DMS53 (cell line): ENCODE measurements around the gene LPAR2.
A peak's percentile ranks its signal among the peaks of the same experiment; 100 is the strongest.

Experiments
- DNase-seq: peaks from one replicate; lab custom pipeline; 2025; lab: John Stamatoyannopoulos, UW

LPAR2 gene

GRCh38 chr19:19653597-19654147, 25.7 kb upstream of the LPAR2 start:
- DNase-seq = no peak

DNA sequence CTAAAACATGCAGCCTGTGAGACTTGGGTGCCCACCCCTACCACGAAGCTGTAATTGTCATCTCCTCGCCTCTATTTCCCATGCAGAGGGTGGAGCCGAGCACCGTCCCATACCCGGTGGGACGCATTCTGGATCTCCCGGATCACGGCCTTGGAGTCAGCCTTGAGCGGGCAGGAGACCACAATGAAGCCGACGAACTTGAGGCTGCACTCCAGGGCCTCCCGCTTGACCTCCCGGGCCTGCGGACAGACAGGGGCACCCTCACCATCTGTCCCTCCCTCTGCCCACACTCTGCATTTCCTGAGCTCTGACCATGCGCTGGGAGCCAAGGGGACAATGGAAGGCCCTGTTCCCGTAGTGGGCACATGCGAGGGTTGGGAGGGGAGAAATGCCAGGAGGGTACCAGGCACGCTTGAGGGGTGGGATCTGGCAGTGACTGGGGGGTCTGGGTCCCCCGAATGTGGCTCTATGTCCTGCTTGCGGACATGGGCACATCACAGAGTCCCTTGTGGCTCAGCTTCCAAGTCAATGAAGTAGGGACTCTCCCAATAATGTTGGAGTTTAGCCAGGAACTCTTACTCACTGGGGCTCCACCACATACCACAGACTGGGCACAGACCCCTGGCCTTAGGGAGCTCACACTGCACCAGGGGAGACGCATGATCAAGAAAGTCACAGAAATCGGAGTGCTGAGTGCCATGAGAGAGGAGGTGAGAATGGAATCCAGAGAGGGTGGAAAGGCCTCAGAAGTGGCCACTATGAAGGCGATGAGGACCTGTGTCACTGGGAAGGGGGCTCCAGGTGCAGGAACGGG, 24.7 kb upstream of the LPAR2 start:
- DNase-seq = no peak

- DNase-seq = no peak
Observed at GRCh38 chr19:19651076-19651475, 23.1 kb upstream of the LPAR2 start.

- DNase-seq = no peak
Observed at GRCh38 chr19:19650331-19650730, 22.3 kb upstream of the LPAR2 start.

GRCh38 chr19:19649580-19649995, 21.6 kb upstream of the LPAR2 start:
- DNase-seq = no peak

DNA sequence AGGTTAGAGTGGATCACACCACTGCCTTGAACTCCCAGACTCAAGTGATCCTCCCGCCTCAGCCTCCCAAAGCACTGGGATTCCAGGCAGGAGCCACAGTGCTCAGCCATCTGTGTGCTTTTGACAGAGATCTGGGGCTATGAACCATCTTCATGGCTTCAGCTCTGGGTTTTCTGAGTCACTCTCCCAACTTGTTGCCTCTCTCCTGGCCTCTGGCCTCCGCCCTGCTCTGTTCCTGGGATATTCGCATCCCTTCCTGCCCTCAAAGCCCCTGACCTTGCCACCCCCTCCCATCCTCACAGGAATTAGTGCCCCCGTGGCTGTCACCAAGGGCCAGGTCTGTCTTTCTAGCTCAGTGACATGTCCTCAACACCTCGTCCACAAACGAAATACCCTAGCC, 21.1 kb upstream of the LPAR2 start:
- no peak for DNase-seq

- DNase-seq = no peak
Observed at GRCh38 chr19:19647037-19647835, 19.2 kb upstream of the LPAR2 start.

DNA sequence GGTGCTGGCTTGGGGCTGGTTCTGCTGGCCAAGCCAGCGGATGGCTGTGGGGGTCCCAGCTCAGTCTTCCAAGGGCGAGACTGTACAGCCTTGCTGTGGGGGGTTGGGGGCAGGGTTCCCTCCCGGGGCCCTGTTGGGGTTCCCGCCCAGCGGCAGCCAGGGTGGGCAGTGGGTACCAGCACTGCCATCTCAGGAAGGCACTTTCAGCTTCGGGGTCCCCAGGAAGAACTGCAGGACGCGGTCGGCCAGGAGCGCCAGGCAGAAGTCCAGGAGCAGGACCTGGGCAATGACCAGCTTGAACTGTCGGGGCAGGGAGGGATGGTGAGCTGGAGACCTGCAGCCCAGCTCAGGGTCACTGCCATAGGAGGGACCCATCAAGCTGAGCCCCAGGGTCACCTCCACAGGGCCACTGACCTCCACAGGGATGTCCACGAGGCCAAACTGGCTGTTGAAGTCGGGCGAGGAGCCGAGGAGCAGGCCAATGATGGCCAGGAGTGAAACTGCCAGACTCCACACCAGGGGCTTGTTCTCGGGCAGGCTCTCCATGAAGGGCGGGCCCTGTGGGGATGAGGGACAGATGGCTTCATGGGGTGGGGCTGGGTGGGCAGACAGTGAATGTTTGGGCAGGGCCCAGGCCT, 17.3 kb upstream of the LPAR2 start:
- DNase-seq = no peak

- DNase-seq = no peak
Observed at GRCh38 chr19:19644054-19644388, 16.0 kb upstream of the LPAR2 start.

GRCh38 chr19:19643158-19644053, 15.4 kb upstream of the LPAR2 start, which contains the start of gene GMIP:
TSS of gene GMIP (minus strand) at chr19:19643657. CDS start at chr19:19643529, 128 bp downstream.
- peak; percentile 79 for DNase-seq

GRCh38 chr19:19642506-19643157, 14.6 kb upstream of the LPAR2 start:
- peak; percentile 39 for DNase-seq

GRCh38 chr19:19637523-19638251, 9.7 kb upstream of the LPAR2 start:
- DNase-seq = no peak

GRCh38 chr19:19637186-19637522, 9.1 kb upstream of the LPAR2 start:
- no peak for DNase-seq

GRCh38 chr19:19636573-19637185, 8.7 kb upstream of the LPAR2 start:
- DNase-seq = no peak

GRCh38 chr19:19635313-19635702, 7.3 kb upstream of the LPAR2 start:
- DNase-seq = no peak

- DNase-seq = no peak
Observed at GRCh38 chr19:19634516-19635312, 6.7 kb upstream of the LPAR2 start.

- DNase-seq = no peak
Observed at GRCh38 chr19:19633711-19634515, 5.9 kb upstream of the LPAR2 start.

DNA sequence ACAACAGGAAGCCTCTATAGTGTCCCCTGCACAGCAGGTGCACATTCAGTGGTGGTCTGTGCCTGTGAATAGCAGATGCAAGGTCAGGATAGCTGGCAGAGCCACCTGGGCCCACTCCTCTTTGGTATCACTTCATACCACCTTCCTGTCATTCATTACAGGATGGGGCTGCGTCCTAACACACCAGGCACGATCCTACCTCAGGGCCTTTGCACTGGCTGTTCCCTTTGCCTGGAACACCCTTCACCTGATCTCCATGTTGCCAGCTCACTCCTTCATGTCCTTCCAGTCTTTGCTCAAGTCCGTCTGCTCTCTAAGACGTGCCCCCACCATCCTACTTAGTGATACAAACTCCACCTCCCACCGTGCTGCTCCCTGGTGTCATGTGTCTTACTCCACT, 4.6 kb upstream of the LPAR2 start:
- no peak for DNase-seq
